Ovary (tissue), 9 donors: ENCODE measurements around the gene EHMT1. TPM values are rescaled to one million over a fixed set of nuclear protein-coding genes. Genes with fewer than 3 reads are reported as not detected.

ENCODE experiments used
- DNase-seq, 5 donors: peaks; one replicate each; pipeline ENCODE4 v3.0.0-alpha.2; 2019 to 2020
- H3K27ac ChIP-seq, 2 donors: fragments of 200-600 bp; one replicate each; pipeline versions ENCODE4 v1.5.1 to v1.8.0; 2019 to 2022
- H3K27me3 ChIP-seq: fragments of 200-600 bp; one replicate; pipeline ENCODE4 v1.8.0; 2022
- H3K36me3 ChIP-seq: fragments of 200-600 bp; sonication (generic); one replicate; pipeline ENCODE4 v1.5.1; 2019
- H3K4me1 ChIP-seq: one replicate; pipeline ENCODE4 v1.8.1; 2013; ENCODE audit warnings: mild to moderate bottlenecking, moderate library complexity; ENCODE audit not compliant: insufficient read depth
- H3K4me3 ChIP-seq: fragments of 200-600 bp; sonication (generic); one replicate; pipeline ENCODE4 v1.5.1; 2017
- H3K9me3 ChIP-seq, 2 donors: fragments of 200-600 bp in 1 of 2; sonication (generic) in 1 of 2; one replicate each; pipeline versions ENCODE4 v1.5.1 to v1.8.1; 2013 to 2019; ENCODE audit warnings: mild to moderate bottlenecking in 1 of 2, moderate library complexity in 1 of 2
- CTCF ChIP-seq, 3 donors: fragments of 450-650 bp in 2 of 3; fragments of 200-600 bp in 1 of 3; IDR thresholded peaks; one replicate each; pipeline versions ENCODE4 v1.5.1 to v1.8.0; 2016 to 2022; ENCODE audit warnings: antibody characterized with exemption in 3 of 3, mild to moderate bottlenecking in 1 of 3
- EP300 ChIP-seq: sonication (generic); formaldehyde crosslinking; IDR thresholded peaks from one replicate; pipeline ENCODE4 v1.6.1; 2017; ENCODE audit warnings: antibody characterized with exemption
- POLR2A ChIP-seq: fragments of 450-650 bp; IDR thresholded peaks from one replicate; pipeline ENCODE4 v1.6.1; 2017; ENCODE audit warnings: antibody characterized with exemption, mild to moderate bottlenecking, moderate library complexity
- WGBS, 3 donors: extraction: QIAGEN DNeasy Blood & Tissue Kit in 1 of 3; methylation state at CpG; one replicate each; pipeline versions ENCODE4 v1.1.5 to v1.1.7; 2013 to 2017; 5-methylcytosine and 5-hydroxymethylcytosine counted together
- intact Hi-C, 4 donors: fragments of 100-400 bp; cut with DNase I; formaldehyde crosslinking; loops; one replicate each; pipeline versions ENCODE4 v1.11.0 to v1.15.1; 2022 to 2023
- polyA plus RNA-seq, 2 donors: library from polyadenylated mRNA; stranded (reverse); fragments of 200-250 nt in 1 of 2; fragments of 350-450 nt in 1 of 2; fragmentation: Illumina TruSeq in 1 of 2; extraction: RNeasy Lipid Tissue Mini Kit (QIAGEN cat#74804) in 1 of 2; gene quantifications; one replicate each; pipeline ENCODE4 v1.2.3, GENCODE V29; 2013 to 2014
- total RNA-seq, 7 donors: library from RNA; depleted of rRNA in 2 of 7; stranded (reverse); fragments of >200 nt in 2 of 7; fragmentation: NEBNext Ultra II Directional in 3 of 7; extraction: Animal tissue kit (Norgen Biotek cat#: 25700) in 3 of 7; gene quantifications; one replicate each; pipeline versions ENCODE4 v1.1.0 to v1.2.4, GENCODE V29; 2016 to 2023
- donor health status: DM: no; HTN: no; CAD: no; lungs with moderate emphysema.
- donor health status: DM: no; HTN: no; CAD: no.
- donor health status: Bipolar disorder and iron deficiency.
- donor health status: DM: yes; HTN: yes; CAD: no.
- donor health status: DM: no; HTN: no; CAD: no.
- donor health status: DM: yes; HTN: yes; CAD: no.

EHMT1 gene
- total and polyA plus RNA-seq, 9 donors, result 40.8 to 98.5 (median 77.9) TPM

DNA sequence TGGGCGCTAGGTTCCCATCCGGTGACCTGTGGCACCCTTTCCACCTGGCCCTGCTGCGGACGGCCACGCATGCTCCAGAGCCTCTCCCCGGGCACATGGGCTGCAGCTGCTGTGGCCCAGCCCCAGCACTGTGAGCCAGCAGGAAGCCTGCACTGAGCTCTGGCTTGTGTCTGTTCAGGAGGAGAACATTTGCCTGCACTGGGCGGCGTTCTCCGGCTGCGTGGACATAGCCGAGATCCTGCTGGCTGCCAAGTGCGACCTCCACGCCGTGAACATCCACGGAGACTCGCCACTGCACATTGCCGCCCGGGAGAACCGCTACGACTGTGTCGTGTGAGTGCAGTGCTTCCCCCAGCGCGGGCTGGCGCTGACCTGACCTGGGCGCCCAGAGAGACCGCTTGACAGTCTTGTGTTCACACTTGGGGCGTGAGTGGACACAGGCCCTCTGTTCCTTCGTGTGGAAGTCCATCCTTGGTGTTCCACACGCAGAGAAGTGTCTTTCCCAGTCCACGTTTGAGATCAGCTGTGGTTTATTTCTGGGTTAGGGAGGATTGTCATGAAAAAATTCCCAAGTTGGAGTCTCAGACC, 192.6 kb downstream of the EHMT1 start:
- TF ChIP-seq POLR2A, result no peak
- TF ChIP-seq EP300, result no peak
- no peak for TF ChIP-seq CTCF (IDR thresholded peaks at IDR 0.05)
- no peak for DNase-seq
- intact Hi-C loops, result loop anchor here in 1 of 4 donors (2.0 kb wide), 1 partner anchor 53 kb away; no protein-coding TSS in a partner anchor
- Histone ChIP-seq H3K4me1 (no peaks in the 10 kb centered on the region), H3K4me3 (no peak overlapping the region), H3K36me3 (no peaks in the 10 kb centered on the region), H3K27ac (no peak overlapping the region), H3K9me3 (no peaks in the 10 kb centered on the region), H3K27me3 (no peaks in the 10 kb centered on the region)
- WGBS, 3 donors, result 73 to 80% (median 77%) methylated on average over 25 to 30 of the region's 30 CpGs

GRCh38 chr9:137812356-137813023, 193.7 kb downstream of the EHMT1 start:
- Histone ChIP-seq H3K27me3 (no peaks in the 10 kb centered on the region), H3K4me3 (no peak overlapping the region), H3K4me1 (no peaks in the 10 kb centered on the region), H3K9me3 (no peaks in the 10 kb centered on the region), H3K36me3 (no peaks in the 10 kb centered on the region), H3K27ac (no peak overlapping the region)
- DNase-seq, result no peak
- WGBS, 3 donors, result 89 to 92% (median 90%) methylated on average over 9 of the region's 9 CpGs
- intact Hi-C loops, result no loop called here
- no peak for TF ChIP-seq POLR2A
- TF ChIP-seq CTCF (IDR thresholded peaks at IDR 0.05), result no peak
- no peak for TF ChIP-seq EP300

- Histone ChIP-seq H3K4me1 (no peaks in the 10 kb centered on the region), H3K36me3 (no peaks in the 10 kb centered on the region), H3K4me3 (no peak overlapping the region), H3K27ac (no peak overlapping the region), H3K9me3 (no peaks in the 10 kb centered on the region), H3K27me3 (no peaks in the 10 kb centered on the region)
- 94 to 96% (median 95%) methylated on average over 19 of the region's 19 CpGs for WGBS, 3 donors
- intact Hi-C loops, result no loop called here
- TF ChIP-seq POLR2A, result no peak
- no peak for TF ChIP-seq CTCF (IDR thresholded peaks at IDR 0.05)
- no peak for TF ChIP-seq EP300
- DNase-seq, result no peak
Measured at GRCh38 chr9:137813167-137813566, 194.4 kb downstream of the EHMT1 start.

DNA sequence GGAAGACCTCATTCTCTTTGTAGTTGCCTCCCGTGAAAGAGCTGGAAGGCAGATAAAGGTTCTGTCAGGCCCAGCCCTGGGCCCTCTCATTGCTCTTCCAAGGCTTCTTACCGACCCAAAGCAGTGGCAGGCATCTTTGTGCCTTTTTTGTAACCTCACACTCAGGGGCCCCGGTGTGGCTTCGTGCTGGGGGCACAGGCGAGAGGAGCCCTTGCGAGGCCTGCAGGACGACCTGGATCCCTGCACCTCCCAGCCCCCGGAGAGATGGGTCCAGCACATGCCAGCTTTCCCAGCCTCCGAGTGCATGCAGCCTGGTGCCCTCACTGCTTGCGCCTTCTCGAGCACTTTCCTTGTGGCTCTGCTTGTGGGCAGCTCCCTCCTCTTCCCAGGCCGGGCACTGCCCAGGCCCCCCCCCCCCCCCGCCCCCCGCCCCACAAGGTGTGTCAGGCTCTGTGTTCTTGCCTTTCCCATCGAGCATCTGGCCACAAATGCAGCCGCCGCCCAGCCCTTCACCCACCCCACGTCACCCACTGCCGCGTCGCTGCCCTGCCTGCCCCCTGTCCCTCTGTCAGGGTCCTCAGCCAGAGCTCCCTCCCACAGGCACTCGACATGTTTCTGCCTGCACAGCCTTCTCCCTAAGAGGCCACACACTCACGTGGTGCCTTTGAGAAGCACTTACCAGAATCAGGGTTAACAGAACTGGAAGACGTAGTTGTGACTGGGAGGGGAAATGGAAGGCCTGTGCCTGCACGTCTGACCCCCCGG, 195.0 kb downstream of the EHMT1 start:
- intact Hi-C loops, result no loop called here
- Histone ChIP-seq H3K36me3 (no peaks in the 10 kb centered on the region), H3K9me3 (no peaks in the 10 kb centered on the region), H3K27me3 (no peaks in the 10 kb centered on the region), H3K27ac (no peak overlapping the region), H3K4me3 (no peak overlapping the region), H3K4me1 (no peaks in the 10 kb centered on the region)
- TF ChIP-seq EP300 (no peak), POLR2A (no peak), CTCF (IDR thresholded peaks at IDR 0.05) (no peak)
- DNase-seq, result no peak
- 90 to 91% (median 91%) methylated on average over 25 to 26 of the region's 26 CpGs for WGBS, 3 donors
